NT2/D1 (cell line): ENCODE results near the gene PDE6G.

Experiments
- YY1 ChIP-seq: IDR thresholded peaks from 2 replicates; pipeline ENCODE4 v1.6.1; 2011; ENCODE audit not compliant: insufficient read length, insufficient read depth
- ZNF274 ChIP-seq: IDR thresholded peaks from 2 replicates; pipeline ENCODE4 v1.6.1; 2011; ENCODE audit warnings: mild to moderate bottlenecking, low read depth, low read length

- TF ChIP-seq ZNF274 = no peak
- no peak for TF ChIP-seq YY1
Observed at GRCh38 chr17:81650951-81651350, 5.4 kb downstream of the PDE6G start.
